Ammon's horn (tissue), 1 donor: ENCODE data around the gene OTUB1.

ENCODE experiments used
- DNase-seq: peaks from one replicate; pipeline ENCODE4 v3.0.0-alpha.2; 2016; ENCODE audit warnings: low spot score

OTUB1 gene

DNA sequence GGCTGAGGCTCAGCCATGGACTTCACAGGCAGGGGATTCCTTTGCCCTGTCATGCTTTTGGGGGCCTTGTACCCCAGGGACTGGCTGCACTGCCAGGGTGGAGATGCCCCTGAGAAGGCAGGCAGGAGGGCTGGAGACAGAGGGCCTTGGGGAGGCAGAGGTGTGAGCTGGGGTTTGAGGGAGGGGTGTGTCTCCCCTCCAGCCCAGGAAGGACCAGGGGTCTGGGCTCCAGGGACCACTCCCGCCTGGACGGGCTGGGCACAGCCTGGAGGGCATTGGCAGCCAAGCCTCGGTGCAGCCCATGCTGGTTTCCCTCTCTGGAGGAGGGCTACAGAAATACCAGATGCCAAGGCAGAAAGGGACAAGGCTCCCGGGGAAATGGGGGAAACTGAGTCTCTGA, 19.5 kb downstream of the OTUB1 start:
- DNase-seq: no peak

- no peak for DNase-seq
Observed at GRCh38 chr11:64006398-64006797, 20.2 kb downstream of the OTUB1 start.

DNA sequence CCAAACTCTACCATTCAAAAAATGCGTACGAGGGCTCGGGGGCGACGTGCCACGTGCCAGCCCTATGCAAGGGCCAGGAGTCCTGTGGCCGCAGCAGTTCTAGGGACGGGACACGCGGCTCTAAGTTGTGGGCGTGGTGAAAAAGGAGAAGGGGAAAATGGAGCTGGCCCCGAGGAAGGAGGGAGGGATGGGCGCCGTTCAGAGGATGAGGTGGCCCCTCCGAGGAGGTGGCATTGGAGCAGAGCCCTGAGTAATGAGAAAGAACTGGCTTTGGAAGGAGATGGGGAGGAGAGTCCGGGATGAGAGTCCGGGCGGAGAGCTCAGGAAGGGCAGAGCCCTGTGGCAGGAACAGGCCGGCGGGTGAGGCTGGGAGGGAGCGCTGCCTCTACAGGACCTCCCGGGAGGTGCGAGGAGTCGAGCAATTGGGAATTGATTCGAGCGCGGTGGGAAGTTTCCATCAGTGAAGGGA, 21.0 kb downstream of the OTUB1 start:
- no peak for DNase-seq

DNA sequence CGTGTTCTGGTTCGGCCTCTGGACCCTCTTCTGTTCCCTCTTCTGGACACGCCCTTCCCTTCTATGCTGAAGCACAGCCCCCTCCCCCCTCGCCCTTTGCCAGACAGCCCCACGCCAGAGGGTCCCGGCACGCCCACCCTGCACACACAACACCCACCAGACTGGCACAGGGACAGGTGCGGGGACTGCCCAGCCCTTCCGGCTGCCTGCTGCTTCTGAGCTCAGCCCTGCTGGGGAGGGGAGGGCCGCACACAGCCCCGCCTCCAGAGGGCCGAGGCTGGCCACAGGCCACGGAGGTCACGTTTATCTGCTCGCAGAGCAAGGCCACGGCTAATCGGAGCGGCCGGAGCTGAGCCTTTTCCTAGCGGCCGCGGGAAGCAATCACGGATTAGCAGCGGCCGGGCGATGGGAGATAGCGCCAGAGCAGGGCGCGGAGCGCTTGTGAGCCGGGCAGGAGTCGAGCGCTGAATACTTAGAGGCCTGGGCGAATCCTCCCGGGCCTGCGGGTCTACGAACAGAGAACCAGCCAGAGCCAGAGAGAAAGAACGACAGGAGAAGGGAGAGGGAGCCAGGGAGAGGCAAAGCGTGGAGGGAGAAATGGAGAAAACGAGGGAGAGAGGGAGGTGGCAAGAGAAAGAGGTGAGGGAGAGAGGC, 21.5 kb downstream of the OTUB1 start:
- DNase-seq: peak; percentile 49

- no peak for DNase-seq
Observed at GRCh38 chr11:64008283-64008913, 22.2 kb downstream of the OTUB1 start.

GRCh38 chr11:64008914-64009633, 22.8 kb downstream of the OTUB1 start:
- DNase-seq: no peak

GRCh38 chr11:64009710-64010109, 23.5 kb downstream of the OTUB1 start:
- no peak for DNase-seq

- DNase-seq: no peak
Observed at GRCh38 chr11:64010783-64011182, 24.5 kb downstream of the OTUB1 start.

DNA sequence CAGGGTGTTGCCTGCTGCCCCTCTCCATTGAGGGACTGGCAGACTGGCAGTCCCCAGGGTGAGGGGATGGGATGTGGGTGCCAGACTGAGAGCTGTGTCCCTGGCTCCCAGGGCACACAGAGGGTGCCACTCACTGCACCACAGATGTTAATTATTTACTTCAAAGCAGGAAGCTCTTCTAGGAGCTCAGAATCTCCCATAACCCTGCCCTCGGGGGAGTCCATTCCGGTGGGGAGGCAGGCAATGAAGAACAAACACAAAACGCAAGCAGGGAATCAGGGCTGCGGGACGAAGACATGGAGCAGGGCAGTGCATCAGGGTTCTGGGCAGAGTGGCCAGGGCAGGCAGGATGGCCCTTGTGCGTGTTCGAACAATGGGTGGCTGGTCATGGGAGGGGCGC, 25.1 kb downstream of the OTUB1 start:
- DNase-seq: no peak

DNA sequence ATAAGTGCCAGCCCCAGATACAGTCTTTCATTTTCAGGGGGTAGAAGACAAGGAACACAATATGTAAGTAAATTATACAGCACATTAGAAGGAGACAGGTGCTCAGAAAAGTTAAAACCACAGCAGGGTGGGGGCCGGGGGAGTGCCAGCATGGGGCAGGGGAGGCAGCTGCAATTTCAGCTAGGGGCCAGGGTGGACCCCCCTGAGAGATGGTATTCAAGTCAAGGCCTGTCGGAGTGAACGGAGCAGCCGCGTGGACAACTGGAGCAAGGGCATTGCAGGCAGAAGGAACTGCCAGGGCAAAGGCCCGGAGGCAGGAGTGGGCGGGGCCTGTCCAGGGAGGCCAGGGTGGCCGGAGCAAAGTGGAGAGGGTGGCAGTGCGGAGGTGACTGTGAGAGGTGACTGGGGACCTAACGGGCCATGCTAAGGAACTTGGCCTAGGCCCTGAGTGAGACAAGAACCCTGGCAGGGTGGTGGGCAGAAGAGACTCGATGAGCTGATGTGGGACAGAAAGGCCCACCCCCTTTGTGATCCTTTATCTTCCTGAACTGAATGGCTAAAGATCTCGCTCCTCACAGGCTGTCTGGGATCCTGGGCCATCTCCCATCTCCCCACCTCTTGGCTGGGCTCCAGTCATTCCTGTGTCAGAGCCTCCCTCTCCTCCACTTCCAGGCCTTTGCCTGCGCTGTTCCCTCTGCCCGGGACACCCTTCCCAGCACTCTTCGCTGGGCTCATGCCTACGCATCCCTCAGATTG, 27.1 kb downstream of the OTUB1 start:
- no peak for DNase-seq

GRCh38 chr11:64014356-64014755, 28.1 kb downstream of the OTUB1 start:
- no peak for DNase-seq

DNA sequence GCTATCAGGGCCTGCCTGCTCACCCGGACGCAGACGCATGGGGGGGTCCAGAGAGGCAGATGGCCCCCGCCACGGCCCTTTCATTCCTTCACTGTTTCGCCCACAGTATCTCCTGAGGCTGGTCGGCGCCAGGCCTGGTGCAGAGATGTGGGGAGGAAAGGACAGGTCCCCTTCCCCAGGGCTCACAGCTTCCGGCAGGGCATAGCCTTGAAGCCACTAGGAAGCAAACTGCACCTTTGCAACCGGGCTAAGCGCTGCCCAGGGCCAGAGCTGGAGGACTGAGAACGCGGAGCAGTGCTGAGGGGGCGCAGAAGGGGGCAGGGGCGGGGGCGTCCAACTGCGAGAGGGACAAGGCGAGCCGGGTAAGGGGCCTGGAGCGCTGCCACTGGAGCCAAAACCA, 29.3 kb downstream of the OTUB1 start:
- DNase-seq: no peak

DNA sequence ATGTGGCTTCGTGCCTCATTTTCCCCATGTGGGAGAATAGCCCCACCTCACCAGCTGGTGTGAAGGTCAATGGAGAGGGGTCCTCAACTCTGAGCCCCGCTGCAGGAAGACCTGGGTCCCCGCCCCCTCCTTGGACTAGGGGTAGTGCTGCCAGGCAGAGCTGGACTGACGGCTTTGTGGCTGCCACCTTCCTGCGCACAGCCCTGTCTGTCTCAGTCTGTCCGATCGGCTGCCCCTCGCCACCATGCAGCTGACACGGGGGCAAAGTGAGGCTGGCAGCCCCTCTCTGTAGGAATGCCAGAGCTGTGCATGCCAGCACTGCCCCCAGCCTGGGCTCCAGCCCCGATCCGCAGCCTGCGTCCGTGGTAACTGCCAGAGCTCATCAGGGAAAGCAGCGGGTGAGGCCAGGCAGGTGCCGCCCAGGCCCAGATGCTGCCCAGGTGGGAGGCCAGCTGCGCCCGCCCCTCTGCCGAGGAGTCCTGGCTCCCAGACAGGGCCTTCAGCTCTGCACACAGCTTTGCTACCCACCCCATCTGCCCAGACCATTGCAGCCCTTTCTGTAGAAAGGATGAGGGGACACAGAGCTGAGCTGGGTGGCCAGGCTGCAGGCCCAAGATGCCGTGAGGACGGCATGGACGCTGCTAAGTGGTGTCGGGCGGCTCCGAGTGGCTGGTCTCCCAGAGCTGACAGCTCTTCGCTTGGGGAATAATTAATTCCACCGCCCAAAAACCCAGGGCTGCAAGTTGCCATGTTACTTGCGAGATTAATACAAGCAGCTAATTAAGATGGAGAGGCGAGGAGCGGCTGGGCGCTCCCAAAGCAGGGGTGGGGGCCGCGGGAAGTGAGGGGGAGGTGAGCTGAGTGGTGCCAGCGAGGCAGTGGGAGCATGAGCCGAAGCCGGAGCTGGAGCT, 30.0 kb downstream of the OTUB1 start:
- peak; percentile 33 for DNase-seq

DNA sequence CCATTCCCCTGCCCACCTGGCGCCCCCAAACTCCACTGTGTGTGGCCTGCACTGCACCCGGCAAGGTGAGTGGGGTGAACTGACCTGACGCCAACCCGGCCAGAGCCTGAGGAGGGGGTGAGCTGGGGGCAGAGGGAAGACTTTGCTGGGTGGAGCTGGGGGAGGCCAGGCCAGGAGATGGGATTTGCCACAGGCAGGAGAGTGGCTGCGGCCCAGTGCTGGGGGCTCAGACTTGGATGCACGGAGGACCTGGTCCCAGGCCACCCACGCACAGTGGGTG, 31.6 kb downstream of the OTUB1 start:
- DNase-seq: no peak

DNA sequence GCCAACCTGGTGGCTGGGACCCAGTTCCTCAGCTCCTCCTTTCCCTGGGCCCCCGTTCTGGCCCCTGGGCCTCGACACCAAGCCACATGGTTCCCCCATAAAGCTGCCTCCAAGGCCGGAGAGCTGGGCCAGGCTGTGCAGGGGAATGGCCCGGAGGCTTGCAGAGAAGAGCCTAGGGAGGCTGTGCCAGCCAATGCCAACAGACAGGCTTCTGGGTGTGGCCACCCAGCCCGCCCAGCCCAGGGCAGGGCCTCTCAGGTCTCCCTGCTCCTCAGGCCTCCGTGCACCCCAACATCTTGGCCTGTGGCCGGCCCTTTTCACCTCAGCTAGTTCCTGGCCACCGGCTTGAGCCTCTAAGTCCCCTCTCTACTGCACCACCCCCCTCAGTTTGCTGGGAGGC, 32.1 kb downstream of the OTUB1 start:
- no peak for DNase-seq

DNA sequence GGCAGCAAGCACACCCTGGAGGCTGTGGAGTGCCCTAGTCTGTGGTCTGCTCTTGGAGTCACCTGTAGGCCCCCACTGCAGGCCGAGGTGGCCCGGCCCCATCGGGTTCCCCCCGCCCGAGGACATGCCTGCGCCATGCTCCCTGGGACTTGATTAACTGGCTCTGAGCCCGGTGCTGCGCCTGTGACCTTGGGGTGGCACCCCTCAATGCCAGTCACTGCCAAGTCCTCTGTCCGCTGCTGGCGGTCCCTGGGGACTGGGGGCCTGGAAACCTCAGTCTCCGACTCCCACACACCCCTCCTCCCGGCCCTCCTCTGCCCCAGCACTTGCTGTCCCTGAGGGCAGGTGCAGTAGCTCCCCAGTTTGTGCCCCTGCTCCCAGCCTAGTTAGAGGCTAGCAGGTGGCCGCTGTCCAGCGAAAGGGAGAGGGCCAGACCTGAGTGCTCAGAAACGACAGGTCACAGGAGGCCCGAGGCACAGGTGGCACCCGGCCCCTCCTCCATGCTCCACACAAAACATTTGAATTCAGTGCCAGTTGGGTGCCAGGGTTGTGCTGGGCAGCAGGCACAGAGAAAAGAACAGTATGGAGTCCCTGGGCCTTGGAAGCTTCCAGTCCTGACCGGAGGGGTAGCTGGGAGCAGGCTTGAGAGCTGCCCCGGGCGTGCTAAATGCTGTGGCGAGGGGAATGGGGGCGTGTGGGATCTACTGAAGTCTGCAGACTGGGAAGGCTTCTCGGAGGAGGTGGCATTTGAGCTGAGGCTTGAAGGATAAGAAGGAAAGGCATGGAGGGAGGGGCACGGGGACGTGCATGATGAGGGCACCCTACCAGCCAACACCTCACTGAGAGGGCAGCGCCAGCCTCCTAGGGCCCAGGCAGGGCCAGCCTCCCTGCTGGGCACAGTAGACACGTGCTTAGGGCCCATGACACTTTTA, 33.1 kb downstream of the OTUB1 start:
- no peak for DNase-seq

DNA sequence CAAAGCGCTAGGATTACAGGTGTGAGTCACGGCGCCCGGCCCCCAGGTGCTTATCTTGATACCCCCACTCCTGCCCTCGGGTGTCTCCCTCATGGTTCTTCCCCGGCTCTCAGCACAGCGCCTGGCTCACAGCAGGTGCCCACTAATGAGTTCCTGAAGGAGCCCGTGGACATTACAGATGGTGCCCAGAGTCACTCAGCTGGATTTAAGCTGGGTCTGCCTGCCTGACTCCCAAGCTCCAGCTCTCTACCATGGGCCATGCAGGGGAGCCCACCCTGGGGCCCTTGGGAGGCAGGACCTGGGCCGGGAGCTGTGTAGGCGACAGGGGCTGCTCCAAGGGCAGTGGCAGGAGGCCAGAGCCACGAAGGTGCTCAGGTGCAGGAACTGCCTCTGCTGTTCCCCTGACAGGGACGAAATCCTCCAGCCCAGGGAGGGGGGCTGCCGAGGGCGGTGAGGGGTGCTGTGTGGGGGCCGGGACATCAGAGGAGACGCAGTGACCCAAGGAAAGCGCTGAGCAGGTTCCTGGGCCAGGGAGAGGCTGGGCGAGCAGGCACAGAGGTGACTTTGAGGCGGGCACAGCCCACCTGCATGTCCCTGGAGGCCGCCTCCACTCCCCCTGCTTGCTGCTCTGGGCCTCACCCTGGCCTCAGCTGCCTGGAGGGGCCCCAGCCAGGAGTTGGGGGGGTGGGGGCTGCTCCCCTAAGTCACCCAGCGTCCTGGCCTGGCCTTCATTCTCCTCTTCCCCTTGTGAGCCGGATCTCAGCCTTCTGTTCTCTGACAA, 34.9 kb downstream of the OTUB1 start:
- no peak for DNase-seq

DNA sequence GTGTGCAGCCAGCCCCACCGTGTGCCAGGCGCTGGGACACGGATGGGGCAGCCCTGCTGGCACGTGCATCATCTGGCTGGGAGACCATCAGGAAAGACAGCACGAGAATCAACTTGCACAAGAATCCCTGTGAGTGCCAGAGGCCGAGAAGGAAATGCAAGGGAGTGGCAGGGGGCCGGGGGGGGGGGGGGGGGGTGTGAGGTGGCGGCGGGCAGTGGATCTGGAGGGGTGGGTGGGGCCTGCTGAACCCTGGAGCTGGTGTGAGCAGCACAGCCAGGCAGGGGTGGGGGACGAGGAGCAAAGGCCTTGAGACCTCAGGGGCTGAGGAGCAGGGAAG, 35.5 kb downstream of the OTUB1 start:
- no peak for DNase-seq

GRCh38 chr11:64022125-64022784, 36.0 kb downstream of the OTUB1 start:
- no peak for DNase-seq
